Measurements from ENCODE around the gene ELMOD3. TPM values are rescaled to one million over a fixed set of nuclear protein-coding genes. Genes with fewer than 3 reads are reported as not detected.
A peak's percentile ranks its signal among the peaks of the same experiment; 100 is the strongest.

ELMOD3 gene
- 10 to 100 TPM; 18.1 to 29.8 (median 23.0) TPM for total RNA-seq
- long read RNA-seq, donor 1, transcript ELMOD3-203 (14 exons, 2,413 nt): major isoform, 6 of 42 reads
- long read RNA-seq, donor 1, partial matches to known transcripts: 9 of 42 reads
- long read RNA-seq, donor 1, other reads (novel, unspliced or antisense): 24 of 42 reads
- long read RNA-seq, donor 2, partial matches to known transcripts: 2 of 8 reads
- long read RNA-seq, donor 2, other reads (novel, unspliced or antisense): 6 of 8 reads

DNA sequence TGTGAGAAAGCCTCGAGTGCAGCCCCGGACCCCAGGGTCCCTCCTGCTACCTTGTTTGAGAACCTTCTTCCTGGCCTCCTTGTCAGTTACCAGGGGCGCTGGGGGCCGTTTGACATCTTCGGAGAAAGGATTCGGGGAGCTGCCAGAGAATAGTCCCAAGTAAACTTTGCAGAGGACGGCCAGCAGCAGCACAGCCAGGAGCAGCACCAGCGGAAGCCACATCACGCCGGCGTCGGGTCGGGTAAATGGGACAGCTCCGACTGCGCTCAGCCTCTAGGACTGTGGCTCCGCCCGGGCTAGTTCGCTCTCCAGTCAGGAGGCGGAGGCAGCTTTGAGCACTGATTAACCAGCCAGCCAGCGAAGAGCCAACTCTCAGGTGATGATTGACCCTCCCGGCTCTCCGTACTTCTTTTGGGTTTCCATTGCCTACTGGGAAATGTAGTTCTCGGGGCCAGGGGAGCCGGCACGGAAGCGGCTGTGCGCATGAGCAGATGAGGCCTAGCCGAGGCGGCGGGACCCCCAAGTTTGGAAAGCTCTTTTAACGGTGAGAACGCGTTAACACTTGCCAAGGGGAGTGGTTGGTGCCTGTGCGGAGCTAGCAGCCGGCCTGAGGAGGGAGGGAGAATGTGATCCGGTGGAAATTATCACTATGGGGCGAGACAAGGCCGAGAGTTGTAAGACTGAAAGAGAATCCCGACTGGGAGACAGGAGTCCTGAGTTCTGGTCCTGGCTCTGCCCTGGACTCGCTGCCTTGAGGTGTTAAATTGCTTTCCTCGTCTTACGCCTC is at the start of gene ELMOD3, which contains the start of gene RETSAT:
Gene ELMOD3 (plus strand): TSS at position 484 of the 787 bp plus-strand sequence. CDS start 2,430 bp downstream, outside the sequence.
Gene RETSAT (minus strand): TSS at position 243 of the 787 bp plus-strand sequence. CDS start 21 bp downstream, at position 222.
- peaks cover 4% of the 10 kb centered on the region for H3K36me3 ChIP-seq (ENCODE audit: low read depth)
- TF ChIP-seq, protein P1, sequence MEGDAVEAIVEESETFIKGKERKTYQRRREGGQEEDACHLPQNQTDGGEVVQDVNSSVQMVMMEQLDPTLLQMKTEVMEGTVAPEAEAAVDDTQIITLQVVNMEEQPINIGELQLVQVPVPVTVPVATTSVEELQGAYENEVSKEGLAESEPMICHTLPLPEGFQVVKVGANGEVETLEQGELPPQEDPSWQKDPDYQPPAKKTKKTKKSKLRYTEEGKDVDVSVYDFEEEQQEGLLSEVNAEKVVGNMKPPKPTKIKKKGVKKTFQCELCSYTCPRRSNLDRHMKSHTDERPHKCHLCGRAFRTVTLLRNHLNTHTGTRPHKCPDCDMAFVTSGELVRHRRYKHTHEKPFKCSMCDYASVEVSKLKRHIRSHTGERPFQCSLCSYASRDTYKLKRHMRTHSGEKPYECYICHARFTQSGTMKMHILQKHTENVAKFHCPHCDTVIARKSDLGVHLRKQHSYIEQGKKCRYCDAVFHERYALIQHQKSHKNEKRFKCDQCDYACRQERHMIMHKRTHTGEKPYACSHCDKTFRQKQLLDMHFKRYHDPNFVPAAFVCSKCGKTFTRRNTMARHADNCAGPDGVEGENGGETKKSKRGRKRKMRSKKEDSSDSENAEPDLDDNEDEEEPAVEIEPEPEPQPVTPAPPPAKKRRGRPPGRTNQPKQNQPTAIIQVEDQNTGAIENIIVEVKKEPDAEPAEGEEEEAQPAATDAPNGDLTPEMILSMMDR (IDR thresholded peaks at IDR 0.05): no peak
- H3K4me3 ChIP-seq: peak within 1 kb of the TSS; percentile 65
- intact Hi-C loops (cut with DNase I, micrococcal nuclease): no loop called here
- H3K9me3 ChIP-seq: no peaks in the 10 kb centered on the region
- H3K4me1 ChIP-seq (ENCODE audit: low read depth): peaks cover 8% of the 10 kb centered on the region
- DNase-seq (peak; percentile 96 to 99 (median 97)), ATAC-seq (peak; percentile 97)

DNA sequence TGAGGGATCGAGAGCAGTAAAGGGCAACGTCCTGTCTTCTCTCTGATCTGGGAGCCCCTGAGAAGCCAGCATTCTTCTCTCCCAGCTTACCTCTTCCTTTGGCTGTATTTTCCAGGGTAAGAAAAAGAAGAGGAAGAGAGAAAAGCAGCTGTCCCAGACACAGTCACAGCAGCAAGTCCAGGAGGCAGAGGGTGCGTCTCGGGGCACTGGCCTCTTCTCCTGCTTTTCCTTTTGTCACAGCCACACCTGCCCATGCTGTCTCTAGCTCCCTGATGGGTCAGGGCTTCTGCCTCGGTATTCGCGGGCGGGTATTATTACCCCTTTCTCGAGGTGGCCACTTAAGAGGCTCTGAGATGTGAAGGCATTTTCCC is 47.1 kb upstream of the ELMOD3 start:
- peak in 2 of 3 donors; percentile 55 to 66 for DNase-seq
- TF ChIP-seq, protein P1 (IDR thresholded peaks at IDR 0.05): no peak
- intact Hi-C loops (cut with DNase I, micrococcal nuclease): loop anchor here in 1 of 2 donors (10.0 kb wide), 1 partner anchor 253 kb away; no protein-coding TSS in a partner anchor
- peaks cover 22% of the 10 kb centered on the region for H3K4me1 ChIP-seq (ENCODE audit: low read depth)
- no peaks in the 10 kb centered on the region for H3K36me3 ChIP-seq (ENCODE audit: low read depth)
- H3K9me3 ChIP-seq: no peaks in the 10 kb centered on the region
- peak; percentile 73 for ATAC-seq
- H3K4me3 ChIP-seq: no peak overlapping the region

DNA sequence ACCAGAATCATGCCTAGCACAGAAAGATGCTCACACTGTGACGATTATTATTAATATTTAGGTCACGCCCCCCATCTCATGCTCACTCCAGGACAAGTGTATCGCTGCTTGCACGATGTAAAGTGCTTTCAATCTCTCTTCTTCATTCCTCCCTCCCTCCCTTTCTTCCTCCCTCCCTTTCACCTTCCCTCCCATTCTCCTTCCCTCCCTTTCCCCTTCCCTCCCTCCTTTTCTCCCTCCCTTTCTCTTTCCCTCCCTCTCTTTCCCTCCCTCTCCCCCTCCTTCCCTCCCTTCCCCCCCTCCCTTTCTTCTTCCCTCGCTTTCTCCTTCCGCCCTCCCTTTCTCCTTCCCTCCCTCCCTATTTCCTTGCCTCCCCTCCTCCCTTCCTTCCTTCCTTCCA is 46.4 kb upstream of the ELMOD3 start:
- ATAC-seq: no peak
- peaks cover 22% of the 10 kb centered on the region for H3K4me1 ChIP-seq (ENCODE audit: low read depth)
- H3K4me3 ChIP-seq: no peak overlapping the region
- intact Hi-C loops (cut with DNase I, micrococcal nuclease): loop anchor here in 1 of 2 donors (10.0 kb wide), 1 partner anchor 253 kb away; no protein-coding TSS in a partner anchor
- DNase-seq: no peak
- no peaks in the 10 kb centered on the region for H3K9me3 ChIP-seq
- H3K36me3 ChIP-seq (ENCODE audit: low read depth): no peaks in the 10 kb centered on the region
- TF ChIP-seq, protein P1 (IDR thresholded peaks at IDR 0.05): no peak

DNA sequence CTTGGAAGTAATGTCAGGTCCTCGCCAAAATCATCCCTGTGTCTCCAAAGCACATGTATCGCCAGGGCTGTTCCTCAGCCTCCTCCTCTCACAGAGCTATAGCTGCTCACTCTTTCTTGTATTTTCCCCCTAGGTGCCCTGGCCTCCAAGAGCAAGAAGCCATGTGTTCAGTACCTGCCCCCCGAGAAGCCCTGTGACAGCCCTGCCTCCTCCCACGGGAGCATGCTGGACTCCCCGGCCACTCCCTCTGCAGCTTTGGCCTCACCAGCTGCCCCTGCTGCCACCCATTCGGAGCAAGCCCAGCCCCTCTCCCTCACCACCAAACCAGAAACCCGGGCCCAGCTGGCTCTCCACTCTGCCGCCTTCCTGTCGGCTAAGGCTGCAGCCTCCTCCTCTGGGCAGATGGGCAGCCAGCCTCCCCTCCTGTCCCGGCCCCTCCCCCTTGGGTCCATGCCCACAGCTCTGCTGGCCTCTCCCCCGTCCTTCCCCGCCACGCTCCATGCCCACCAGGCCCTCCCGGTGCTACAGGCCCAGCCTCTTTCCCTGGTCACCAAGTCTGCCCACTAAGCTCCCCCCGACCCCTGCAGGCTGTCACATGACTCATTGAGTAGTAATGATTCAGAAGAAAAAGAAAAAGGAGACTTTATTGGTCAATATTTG is 45.5 kb upstream of the ELMOD3 start:
- Histone ChIP-seq H3K36me3 (ENCODE audit: low read depth) (no peaks in the 10 kb centered on the region), H3K4me1 (ENCODE audit: low read depth) (peaks cover 22% of the 10 kb centered on the region), H3K9me3 (no peaks in the 10 kb centered on the region), H3K4me3 (no peak overlapping the region)
- TF ChIP-seq, protein P1 (IDR thresholded peaks at IDR 0.05): no peak
- ATAC-seq (peak; percentile 19), DNase-seq (peak; percentile 62 to 80 (median 75))
- intact Hi-C loops (cut with DNase I, micrococcal nuclease): loop anchor here in 1 of 2 donors (10.0 kb wide), 1 partner anchor 254 kb away; no protein-coding TSS in a partner anchor

DNA sequence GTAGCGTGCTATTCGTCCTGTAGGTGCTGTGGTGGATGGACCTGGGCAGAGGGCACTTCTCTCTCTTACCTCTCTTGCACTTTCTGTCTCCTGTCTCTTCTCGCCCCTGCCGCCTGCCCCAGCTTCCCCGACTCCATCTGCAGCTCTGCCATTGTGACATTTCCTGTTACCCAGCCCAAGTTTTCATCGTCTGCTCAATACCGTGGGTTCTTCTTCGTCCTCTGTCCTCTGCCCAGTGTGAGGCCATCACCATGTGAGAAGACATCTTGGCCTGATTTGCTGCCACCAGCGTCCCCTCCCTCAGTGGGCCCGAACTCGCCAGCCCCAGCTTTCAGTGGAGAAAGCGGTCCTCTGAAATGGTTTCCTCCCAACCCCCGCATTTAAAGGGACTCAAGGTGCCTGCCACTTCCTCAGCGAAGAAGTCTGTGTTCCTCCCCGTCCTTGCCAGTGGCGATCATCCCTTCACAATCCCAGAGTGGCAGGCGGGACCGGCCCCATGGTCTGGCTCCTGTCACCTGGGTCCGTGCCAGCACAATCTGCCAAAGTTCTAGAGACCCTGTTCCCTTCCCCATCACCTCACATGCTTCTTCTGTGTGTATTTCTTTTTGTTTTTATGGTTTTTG is 44.8 kb upstream of the ELMOD3 start:
- no peak overlapping the region for H3K4me3 ChIP-seq
- no peaks in the 10 kb centered on the region for H3K9me3 ChIP-seq
- intact Hi-C loops (cut with DNase I, micrococcal nuclease): loop anchor here in 1 of 2 donors (10.0 kb wide), 1 partner anchor 255 kb away; no protein-coding TSS in a partner anchor
- peaks cover 22% of the 10 kb centered on the region for H3K4me1 ChIP-seq (ENCODE audit: low read depth)
- TF ChIP-seq, protein P1 (IDR thresholded peaks at IDR 0.05): no peak
- no peaks in the 10 kb centered on the region for H3K36me3 ChIP-seq (ENCODE audit: low read depth)
- DNase-seq: no peak
- no peak for ATAC-seq

All from mucosa of descending colon (tissue), 3 donors.